Esophagus muscularis mucosa (tissue), 4 donors: ENCODE data around the gene NADSYN1. TPM values are rescaled to one million over a fixed set of nuclear protein-coding genes. Genes with fewer than 3 reads are reported as not detected.

Experiments
- DNase-seq: peaks from one replicate; pipeline ENCODE4 v3.0.0-alpha.2; 2017; ENCODE audit errors: extremely low spot score
- H3K27ac ChIP-seq, 4 donors: fragments of 200-600 bp; sonication (generic); replicated peaks in 1 of 4; 1 replicate in 3 of 4; 2 replicates in 1 of 4; pipeline ENCODE4 v1.5.1; 2016 to 2019; ENCODE audit warnings: mild to moderate bottlenecking in 1 of 4
- H3K27me3 ChIP-seq, 4 donors: fragments of 200-600 bp; sonication (generic); one replicate each; pipeline versions ENCODE4 v1.5.1 to v1.6.0; 2016 to 2019
- H3K36me3 ChIP-seq, 4 donors: fragments of 200-600 bp; sonication (generic); one replicate each; pipeline ENCODE4 v1.5.1; 2016 to 2019
- H3K4me1 ChIP-seq, 4 donors: fragments of 200-600 bp; sonication (generic); one replicate each; pipeline ENCODE4 v1.5.1; 2016 to 2019
- H3K4me3 ChIP-seq, 4 donors: fragments of 200-600 bp; sonication (generic); 1 replicate in 2 of 4; 2 replicates in 2 of 4; pipeline ENCODE4 v1.5.1; 2016 to 2019; ENCODE audit warnings: mild to moderate bottlenecking in 4 of 4, moderate library complexity in 1 of 4
- H3K9me3 ChIP-seq, 4 donors: fragments of 200-600 bp; sonication (generic); 1 replicate in 3 of 4; 2 replicates in 1 of 4; pipeline ENCODE4 v1.5.1; 2016 to 2019
- EP300 ChIP-seq: sonication (generic); formaldehyde crosslinking; IDR thresholded peaks from one replicate; pipeline ENCODE4 v1.6.1; 2017; ENCODE audit warnings: antibody characterized with exemption
- POLR2A ChIP-seq: fragments of 450-650 bp; IDR thresholded peaks from one replicate; pipeline ENCODE4 v1.6.1; 2017; ENCODE audit warnings: antibody characterized with exemption, moderate library complexity, mild to moderate bottlenecking, low read depth
- POLR2AphosphoS5 ChIP-seq, 2 donors: sonication (generic); formaldehyde crosslinking; IDR thresholded peaks; one replicate each; pipeline ENCODE4 v1.6.1; 2017; ENCODE audit warnings: antibody characterized with exemption in 2 of 2
- WGBS: methylation state at CpG from one replicate; pipeline ENCODE4 v1.1.5; 2018; 5-methylcytosine and 5-hydroxymethylcytosine counted together
- intact Hi-C: fragments of 100-400 bp; cut with DNase I; formaldehyde crosslinking; loops from one replicate; pipeline ENCODE4 v1.15.1; 2023
- total RNA-seq, 4 donors: library from RNA; depleted of rRNA; stranded (reverse); fragments of >200 nt; gene quantifications; one replicate each; pipeline versions ENCODE4 v1.1.0 to v1.2.1, GENCODE V29; 2016
- TF ChIP-seq, protein P1 (sequence below), 3 experiments: fragments of 200-600 bp in 2 of 3; fragments of 450-650 bp in 1 of 3; sonication (generic) in 2 of 3; IDR thresholded peaks; one replicate each; pipeline ENCODE4 v1.5.1; 2017 to 2019; ENCODE audit warnings: antibody characterized with exemption in 3 of 3, mild to moderate bottlenecking in 2 of 3, moderate library complexity in 1 of 3

The NADSYN1 gene
- total RNA-seq, 4 donors from 2014 or later = 38.4 to 44.4 (median 42.2) TPM

DNA sequence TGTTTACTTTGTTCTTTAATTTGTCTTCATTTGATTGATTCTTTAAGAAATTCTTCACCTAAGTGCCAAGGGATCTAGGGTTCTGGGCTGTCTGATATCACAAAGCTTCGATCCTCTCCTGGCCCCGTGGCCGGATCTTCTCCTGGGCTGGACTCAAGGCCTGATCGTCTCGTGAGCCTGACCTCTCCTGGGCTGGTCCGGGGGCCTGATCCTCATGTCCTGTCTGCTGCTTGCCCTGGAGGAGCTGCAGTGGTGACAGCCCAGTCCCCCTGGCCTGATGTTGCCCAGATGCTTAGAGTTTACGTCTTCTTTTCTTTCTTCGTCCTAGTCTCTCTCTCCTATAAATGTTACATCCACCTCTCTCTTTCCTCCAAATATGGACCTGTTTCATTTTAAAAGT is 3.3 kb downstream of the NADSYN1 start:
- intact Hi-C loops = no loop called here
- TF ChIP-seq, protein P1, sequence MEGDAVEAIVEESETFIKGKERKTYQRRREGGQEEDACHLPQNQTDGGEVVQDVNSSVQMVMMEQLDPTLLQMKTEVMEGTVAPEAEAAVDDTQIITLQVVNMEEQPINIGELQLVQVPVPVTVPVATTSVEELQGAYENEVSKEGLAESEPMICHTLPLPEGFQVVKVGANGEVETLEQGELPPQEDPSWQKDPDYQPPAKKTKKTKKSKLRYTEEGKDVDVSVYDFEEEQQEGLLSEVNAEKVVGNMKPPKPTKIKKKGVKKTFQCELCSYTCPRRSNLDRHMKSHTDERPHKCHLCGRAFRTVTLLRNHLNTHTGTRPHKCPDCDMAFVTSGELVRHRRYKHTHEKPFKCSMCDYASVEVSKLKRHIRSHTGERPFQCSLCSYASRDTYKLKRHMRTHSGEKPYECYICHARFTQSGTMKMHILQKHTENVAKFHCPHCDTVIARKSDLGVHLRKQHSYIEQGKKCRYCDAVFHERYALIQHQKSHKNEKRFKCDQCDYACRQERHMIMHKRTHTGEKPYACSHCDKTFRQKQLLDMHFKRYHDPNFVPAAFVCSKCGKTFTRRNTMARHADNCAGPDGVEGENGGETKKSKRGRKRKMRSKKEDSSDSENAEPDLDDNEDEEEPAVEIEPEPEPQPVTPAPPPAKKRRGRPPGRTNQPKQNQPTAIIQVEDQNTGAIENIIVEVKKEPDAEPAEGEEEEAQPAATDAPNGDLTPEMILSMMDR (IDR thresholded peaks at IDR 0.05) = no peak
- TF ChIP-seq EP300 (no peak), POLR2AphosphoS5 (IDR thresholded peaks at IDR 0.05) (no peak), POLR2A (no peak)
- H3K27me3 ChIP-seq = no peaks in the 10 kb centered on the region
- no peaks in the 10 kb centered on the region for H3K9me3 ChIP-seq
- peaks cover 19 to 27% (median 27%) of the 10 kb centered on the region in 4 donors for H3K4me1 ChIP-seq
- DNase-seq = no peak
- H3K4me3 ChIP-seq = no peak overlapping the region
- peaks cover 40 to 66% (median 64%) of the 10 kb centered on the region in 4 donors for H3K36me3 ChIP-seq
- H3K27ac ChIP-seq = no peak overlapping the region
- WGBS = 89% methylated on average over 7 of the region's 8 CpGs

DNA sequence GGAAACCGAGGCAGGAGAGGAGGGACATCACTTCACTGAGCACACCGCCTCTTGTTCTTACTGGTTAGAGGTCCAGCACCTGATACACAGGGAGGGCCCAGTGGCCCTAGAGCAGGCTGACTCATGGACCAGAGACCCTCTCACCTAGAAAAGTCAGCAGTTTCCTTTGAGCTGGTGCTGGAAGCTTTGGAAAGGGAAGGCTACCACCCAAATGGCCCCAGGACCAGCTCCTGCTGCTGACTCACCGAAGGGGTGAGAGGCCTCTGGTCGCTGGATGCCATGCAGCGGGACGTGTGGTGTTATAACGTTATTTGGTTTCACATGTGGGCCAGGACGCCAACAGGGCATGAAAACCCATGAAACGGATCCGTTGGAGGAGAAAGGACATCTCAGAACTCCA is 3.8 kb downstream of the NADSYN1 start:
- intact Hi-C loops = no loop called here
- no peak for DNase-seq
- Histone ChIP-seq H3K27ac (no peak overlapping the region), H3K4me3 (no peak overlapping the region), H3K27me3 (no peaks in the 10 kb centered on the region), H3K36me3 (peaks cover 45 to 71% (median 70%) of the 10 kb centered on the region in 4 donors), H3K4me1 (peaks cover 19 to 25% (median 23%) of the 10 kb centered on the region in 4 donors), H3K9me3 (no peaks in the 10 kb centered on the region)
- 96% methylated on average over 10 of the region's 10 CpGs for WGBS
- TF ChIP-seq POLR2AphosphoS5 (IDR thresholded peaks at IDR 0.05) (no peak), POLR2A (no peak), EP300 (no peak)
- TF ChIP-seq, protein P1 (IDR thresholded peaks at IDR 0.05) = no peak

DNA sequence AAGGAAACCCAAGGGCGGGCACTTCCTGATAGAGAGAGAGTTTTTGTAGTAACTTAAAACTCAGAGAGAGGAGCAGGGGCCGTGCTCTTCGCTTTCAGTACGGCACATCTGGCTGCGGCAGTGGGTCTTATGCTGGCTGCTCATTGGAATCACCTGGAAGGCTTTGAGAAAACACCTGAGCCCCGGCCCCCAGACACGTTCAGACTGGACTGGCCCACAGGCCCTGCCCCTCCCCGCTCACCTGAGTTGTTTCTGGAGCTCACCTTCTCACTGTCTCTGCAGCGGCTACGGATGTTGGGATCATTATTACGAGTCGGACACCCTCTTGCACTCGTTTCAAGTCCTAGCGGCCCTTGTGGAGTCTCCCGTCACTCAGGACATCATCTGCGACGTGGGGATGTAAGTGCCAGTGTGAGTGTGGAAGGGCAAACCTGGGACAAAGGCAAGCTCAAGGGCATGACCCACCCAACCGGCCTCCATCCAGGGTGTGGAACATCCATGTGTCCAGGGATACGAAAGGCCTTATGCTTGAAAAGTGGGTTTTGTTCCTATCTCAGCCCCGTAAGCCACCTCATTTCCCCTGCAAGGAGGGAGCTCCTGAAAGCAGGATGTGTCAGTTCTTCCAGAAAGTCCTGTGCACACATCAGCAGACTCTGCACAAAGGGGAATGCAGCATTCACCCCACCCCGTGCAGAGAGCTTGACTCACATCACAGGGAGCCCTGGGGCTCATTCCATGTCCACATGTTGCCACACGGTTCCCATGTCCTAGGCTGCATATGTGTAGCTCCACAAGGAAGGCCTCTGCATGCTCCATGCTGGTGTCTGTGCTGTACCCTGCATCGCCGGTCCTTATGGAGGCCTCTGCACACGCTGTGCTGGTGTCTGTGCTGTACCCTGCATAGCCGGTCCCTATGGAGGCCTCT is 5.4 kb downstream of the NADSYN1 start:
- 90% methylated on average over 25 of the region's 26 CpGs for WGBS
- Histone ChIP-seq H3K9me3 (no peaks in the 10 kb centered on the region), H3K4me1 (peaks cover 12 to 18% (median 15%) of the 10 kb centered on the region in 4 donors), H3K27ac (no peak overlapping the region), H3K27me3 (no peaks in the 10 kb centered on the region), H3K36me3 (peaks cover 54 to 87% (median 80%) of the 10 kb centered on the region in 4 donors), H3K4me3 (no peak overlapping the region)
- DNase-seq = no peak
- intact Hi-C loops = no loop called here
- TF ChIP-seq POLR2AphosphoS5 (IDR thresholded peaks at IDR 0.05) = no peak
- no peak for TF ChIP-seq POLR2A
- TF ChIP-seq, protein P1 (IDR thresholded peaks at IDR 0.05) = no peak
- TF ChIP-seq EP300 = no peak

DNA sequence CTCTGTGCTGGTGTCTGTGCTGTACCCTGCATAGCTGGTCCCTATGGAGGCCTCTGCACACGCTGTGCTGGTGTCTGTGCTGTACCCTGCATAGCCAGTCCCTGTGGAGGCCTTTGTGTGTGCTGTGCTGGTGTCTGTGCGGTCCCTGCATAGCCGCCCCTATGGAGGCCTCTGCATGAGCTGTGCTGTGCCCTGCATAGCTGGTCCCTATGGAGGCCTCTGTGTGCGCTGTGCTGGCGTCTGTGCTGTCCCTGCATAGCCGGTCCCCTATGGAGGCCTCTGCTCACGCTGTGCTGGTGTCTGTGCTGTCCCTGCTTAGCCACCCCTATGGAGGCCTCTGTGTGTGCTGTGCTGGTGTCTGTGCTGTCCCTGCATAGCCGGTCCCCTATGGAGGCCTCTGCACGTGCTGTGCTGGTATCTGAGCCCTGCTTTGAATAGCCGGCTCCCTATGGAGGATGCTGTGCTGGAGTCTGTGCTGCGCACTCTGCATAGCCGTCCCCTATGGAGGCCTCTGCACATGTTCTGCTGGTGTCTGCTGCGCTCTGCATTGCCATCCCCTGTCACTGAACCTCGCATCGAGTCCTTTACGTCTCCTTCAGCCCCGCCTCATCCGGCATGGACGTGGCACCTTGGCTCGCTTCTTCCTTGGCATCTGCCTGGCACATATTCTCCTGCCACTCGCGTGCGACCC is 6.2 kb downstream of the NADSYN1 start:
- Histone ChIP-seq H3K27me3 (no peaks in the 10 kb centered on the region), H3K27ac (no peak overlapping the region), H3K9me3 (no peaks in the 10 kb centered on the region), H3K36me3 (peaks cover 54 to 95% (median 88%) of the 10 kb centered on the region in 4 donors), H3K4me3 (no peak overlapping the region), H3K4me1 (peaks cover 5 to 10% (median 7%) of the 10 kb centered on the region in 4 donors)
- intact Hi-C loops = no loop called here
- DNase-seq = no peak
- WGBS = 89% methylated on average over 18 of the region's 23 CpGs
- TF ChIP-seq, protein P1 (IDR thresholded peaks at IDR 0.05) = no peak
- no peak for TF ChIP-seq POLR2AphosphoS5 (IDR thresholded peaks at IDR 0.05)
- TF ChIP-seq EP300 = no peak
- TF ChIP-seq POLR2A = no peak
